Stimulated activated CD4-positive, alpha-beta T cell treated with anti-CD3 and anti-CD28 coated beads, TNF-alpha, amount 100 ng/mL, for 1 hour (primary cell): ENCODE results near the gene CIDEB.

Experiments used
- DNase-seq, 3 donors: peaks; one replicate each; pipeline ENCODE4 v3.0.0-alpha.2; 2020; ENCODE audit warnings: low read depth in 3 of 3, low spot score in 1 of 3

CIDEB gene

DNA sequence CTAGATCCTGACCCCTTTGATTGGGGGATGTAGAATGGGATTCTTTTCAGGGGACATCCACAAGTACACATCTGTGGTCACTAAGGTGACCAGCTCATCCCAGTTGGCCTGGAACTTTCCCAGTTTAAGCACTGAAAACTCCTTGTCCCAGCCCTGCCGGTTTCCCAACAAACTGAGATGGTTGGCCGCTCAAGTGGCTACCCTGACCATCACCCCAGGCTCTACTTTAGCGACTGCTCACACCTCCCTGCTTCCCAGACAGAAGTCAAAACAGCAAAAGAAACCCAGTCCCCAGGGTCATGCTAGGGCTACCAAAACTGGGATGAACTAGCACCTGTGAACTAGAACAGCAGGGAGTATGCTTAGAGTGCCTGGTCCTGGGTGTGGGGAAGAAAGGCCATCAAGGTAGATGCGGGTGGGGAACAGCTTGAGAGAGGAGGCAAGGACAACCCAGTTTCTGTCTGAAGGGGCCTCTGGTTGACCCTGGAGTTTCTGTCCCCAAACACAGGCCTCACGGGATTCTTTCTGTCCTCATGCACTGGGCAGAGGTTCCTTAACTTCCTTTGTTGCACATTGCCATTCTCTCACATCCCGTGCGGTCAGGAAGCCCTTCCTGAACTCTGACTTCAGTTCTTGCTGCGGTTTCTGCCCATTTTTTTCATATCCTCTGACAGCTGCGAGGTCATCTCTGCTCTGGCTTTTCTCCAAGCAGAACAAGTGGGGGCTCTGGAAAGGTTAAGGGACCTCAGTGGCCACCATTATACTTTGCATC is 5.1 kb upstream of the CIDEB start:
- no peak for DNase-seq

GRCh38 chr14:24311837-24312615 is 4.2 kb upstream of the CIDEB start:
- DNase-seq = no peak

DNA sequence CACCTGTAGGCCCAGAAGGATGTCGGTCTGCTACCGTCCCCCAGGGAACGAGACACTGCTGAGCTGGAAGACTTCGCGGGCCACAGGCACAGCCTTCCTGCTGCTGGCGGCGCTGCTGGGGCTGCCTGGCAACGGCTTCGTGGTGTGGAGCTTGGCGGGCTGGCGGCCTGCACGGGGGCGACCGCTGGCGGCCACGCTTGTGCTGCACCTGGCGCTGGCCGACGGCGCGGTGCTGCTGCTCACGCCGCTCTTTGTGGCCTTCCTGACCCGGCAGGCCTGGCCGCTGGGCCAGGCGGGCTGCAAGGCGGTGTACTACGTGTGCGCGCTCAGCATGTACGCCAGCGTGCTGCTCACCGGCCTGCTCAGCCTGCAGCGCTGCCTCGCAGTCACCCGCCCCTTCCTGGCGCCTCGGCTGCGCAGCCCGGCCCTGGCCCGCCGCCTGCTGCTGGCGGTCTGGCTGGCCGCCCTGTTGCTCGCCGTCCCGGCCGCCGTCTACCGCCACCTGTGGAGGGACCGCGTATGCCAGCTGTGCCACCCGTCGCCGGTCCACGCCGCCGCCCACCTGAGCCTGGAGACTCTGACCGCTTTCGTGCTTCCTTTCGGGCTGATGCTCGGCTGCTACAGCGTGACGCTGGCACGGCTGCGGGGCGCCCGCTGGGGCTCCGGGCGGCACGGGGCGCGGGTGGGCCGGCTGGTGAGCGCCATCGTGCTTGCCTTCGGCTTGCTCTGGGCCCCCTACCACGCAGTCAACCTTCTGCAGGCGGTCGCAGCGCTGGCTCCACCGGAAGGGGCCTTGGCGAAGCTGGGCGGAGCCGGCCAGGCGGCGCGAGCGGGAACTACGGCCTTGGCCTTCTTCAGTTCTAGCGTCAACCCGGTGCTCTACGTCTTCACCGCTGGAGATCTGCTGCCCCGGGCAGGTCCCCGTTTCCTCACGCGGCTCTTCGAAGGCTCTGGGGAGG is 3.1 kb upstream of the CIDEB start, which contains the start of gene LTB4R:
Gene LTB4R, plus strand, starts transcription at position 857 of the 959 bp plus-strand sequence. CDS start 4,150 bp downstream, outside the sequence.
- peak in 2 of 3 donors; percentile 24 to 40 for DNase-seq

DNA sequence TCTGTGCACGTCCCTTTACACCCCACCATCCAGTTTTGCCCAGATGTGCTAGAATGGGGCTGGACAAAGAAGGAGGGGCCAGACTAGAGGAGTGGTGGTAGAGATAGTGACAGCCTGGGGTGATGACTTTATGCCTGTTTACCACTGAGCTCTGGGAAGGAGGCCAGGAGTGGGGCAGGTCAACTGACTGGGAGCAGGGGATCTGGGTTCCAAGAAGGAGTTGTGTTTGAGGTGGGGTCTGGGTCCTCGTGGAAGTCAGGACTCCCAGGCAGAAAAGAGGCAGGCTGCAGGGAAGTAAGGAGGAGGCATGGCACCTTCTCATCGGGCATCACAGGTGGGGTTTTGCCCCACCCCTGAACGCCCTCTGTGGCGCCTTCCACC is 2.5 kb upstream of the CIDEB start:
- DNase-seq = no peak

DNA sequence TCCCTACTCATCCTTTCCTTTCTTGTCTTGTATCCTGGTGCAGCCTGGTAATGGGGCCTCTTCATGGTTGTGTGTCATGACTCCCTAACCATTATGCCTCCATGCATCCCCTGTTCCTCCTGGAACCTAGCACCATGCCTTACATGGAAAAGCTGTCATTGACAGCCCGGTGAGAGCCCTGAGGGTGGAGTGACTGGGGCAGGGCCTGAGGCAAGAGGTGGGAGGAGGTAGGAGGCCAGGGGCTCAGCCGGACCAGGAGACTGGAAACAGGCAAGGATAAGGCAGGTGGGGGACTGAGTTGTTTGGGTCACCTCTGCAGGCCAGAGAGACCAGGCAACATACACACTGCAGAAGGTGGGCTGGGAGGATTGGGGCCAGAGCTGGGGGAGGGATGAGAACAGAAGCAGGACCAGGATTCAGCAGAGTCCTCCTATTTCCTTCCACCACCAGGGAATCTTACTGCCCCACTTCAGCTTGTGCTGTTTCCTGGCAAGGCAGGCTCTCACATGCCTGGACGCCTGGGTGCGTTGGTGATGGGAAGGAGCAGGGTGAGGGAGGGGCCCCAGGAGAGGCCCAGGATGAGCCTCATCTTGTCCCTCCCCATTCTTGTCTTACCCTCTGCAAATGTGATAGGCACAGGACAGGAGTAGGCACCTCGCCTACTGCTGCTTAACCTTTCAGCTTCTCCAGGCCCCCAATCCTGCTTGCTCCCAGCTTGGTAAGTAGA is 1.9 kb upstream of the CIDEB start, which contains the start of gene LTB4R2:
Gene LTB4R2, plus strand, starts transcription at position 603 of the 727 bp plus-strand sequence. CDS start 525 bp downstream, outside the sequence.
- no peak for DNase-seq

GRCh38 chr14:24308342-24309124 is 756 bp upstream of the CIDEB start:
- no peak for DNase-seq

DNA sequence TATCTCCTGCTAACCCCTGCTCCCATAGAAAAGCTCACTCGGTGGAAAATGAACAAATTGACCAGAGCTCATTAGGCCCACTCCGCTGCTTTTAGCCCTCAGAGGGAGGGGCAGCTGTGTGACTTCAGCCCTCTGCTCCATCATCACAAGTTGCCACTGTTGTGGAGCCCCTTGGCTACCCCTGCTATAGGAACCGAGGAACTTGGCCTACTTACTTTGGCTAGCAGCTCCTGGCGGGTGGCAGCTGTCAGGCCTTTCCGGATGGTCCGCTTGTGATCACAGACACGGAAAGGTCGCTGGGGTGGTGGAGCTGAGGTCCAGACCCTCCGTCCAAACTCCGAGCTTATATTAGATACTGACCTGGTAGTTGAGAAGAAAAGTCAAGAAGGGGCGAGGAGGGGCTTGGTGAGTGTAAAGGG is 612 bp downstream of the CIDEB start:
- no peak for DNase-seq

DNA sequence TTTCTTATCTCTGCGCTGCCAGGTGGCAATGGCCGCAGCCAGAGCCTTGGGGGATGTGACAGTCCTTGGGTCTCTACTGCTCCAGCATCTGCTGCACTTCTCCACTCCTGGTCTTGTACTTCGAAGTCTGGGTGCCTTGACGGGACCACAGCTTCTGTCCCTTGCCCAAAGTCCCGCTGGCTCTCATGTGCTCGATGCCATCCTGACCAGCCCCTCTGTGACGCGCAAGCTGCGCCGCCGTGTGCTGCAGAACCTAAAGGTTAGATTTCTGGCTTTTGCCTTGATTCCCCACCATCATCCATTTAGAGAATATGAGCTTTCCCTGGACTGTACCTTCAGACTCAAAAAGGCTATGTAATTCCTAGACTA is 3.8 kb downstream of the CIDEB start:
- DNase-seq = no peak

- DNase-seq = no peak
These were observed 7.3 kb downstream of the CIDEB start for GRCh38 chr14:24300326-24300980.

DNA sequence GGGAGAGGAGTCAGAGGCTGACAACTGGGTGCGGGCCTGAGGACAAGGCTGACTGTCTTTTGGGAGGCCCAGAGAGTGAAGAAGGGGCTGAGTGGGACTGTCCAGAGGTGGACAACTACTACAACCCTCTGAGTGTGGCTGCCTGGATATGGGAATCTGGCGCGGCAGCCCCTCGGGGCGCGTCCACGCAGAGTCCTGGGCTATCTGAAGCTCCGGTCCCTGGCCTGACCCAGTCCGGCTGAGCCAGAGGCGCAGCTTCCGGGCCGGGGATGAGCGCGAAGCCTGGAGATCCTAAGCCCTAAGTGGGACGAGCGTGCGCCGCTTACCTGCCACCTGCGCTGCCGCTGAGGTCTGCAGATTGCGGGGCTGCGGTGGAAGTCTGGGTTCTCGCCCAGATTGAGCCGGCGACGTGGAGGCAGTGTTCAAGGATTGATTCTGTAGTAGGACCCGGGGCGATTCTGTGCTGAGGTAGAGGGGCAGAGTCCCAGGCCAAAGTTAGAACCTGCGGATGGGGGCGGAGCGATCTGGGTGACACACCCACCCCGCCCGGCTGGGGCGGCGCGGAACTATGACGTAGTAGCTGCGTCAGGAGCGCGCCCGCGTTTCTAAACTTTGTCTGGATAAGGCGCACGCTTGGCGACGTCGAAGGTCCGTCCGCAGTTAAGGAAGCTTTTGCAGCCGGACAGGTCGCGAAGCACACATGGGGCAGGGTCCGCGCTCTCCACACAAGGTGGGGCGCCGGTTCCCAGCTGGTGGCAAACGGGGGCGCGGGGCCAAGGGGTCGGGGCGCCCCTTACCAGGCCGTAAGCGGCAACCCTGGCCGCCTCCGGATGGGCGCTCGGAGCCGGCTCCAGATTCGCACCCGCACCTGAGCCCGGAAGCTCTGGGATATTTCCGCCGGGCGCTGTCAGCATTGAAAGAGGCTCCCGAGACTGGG is 8.3 kb downstream of the CIDEB start, which contains the start of the genes DHRS1 and NOP9:
Gene DHRS1, minus strand, starts transcription at position 526 of the 937 bp plus-strand sequence. CDS start 674 bp downstream, outside the sequence.
Gene NOP9, plus strand, starts transcription at position 596 of the 937 bp plus-strand sequence. Its CDS starts 105 bp downstream, at position 701.
- peak; percentile 70 to 96 (median 84) for DNase-seq

DNA sequence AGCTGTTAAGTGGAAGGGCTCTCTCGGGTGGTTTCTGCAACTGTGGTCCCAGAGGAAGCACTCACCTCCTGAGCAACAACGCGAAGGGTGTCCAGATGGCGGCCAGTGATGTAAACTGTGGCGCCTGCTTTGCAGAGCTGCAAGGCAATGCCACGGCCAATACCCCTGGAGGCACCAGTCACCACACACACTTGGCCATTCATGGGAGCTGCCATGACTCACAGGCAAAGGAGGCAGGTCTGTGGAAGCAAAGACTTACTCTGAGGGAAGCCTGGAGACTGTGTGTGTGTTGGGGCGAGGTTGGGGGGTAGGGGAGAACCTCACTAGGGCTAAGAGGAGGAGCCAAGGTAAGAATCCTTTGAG is 8.9 kb downstream of the CIDEB start:
- no peak for DNase-seq

DNA sequence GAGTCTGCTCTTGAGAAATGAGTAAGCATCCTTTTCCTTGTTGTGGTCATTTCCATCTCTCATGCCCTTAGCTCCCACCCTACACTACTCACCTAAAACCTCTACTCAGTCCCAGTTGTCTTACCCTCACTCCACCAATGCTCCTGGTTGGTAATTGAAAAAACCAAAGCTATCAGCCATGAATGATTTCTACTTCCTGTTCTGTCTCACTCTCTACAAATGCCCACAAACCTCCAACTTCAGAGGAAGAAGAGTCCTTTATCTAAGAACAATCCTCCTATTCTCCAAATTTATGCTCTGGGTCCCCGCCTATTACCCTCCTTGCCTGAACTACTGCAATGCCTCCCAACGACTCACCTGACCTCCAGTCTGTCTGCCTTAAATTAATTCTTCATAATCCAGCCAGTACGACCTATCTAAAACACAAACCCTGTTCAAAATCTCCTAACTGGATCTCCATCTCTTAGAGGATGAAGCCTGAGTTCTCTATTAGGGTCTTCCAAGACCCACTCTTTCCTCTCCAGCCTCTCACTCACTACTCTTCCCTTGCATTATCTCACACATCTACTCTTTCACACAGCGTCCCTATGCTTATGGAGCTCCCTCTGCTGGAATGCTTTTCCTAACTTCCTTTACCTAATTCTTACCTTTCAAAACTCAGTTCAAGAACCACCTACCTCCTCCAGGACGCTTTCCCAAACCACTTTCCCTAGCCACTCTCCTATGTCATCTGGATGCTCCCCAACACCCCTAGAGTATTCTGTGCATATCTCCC is 10.4 kb downstream of the CIDEB start:
- DNase-seq = no peak

GRCh38 chr14:24296341-24297157 is 11.2 kb downstream of the CIDEB start:
- peak in 2 of 3 donors; percentile 45 to 49 for DNase-seq

- DNase-seq = no peak
These were observed 14.3 kb downstream of the CIDEB start for GRCh38 chr14:24293525-24293924.

- no peak for DNase-seq
These were observed 15.5 kb downstream of the CIDEB start for GRCh38 chr14:24292118-24292807.
